ENCODE results near the gene UBXN7. TPM values are rescaled to one million over a fixed set of nuclear protein-coding genes. Genes with fewer than 3 reads are reported as not detected.

Gene UBXN7
- total RNA-seq, 1 experiment from 2014 or later, result 62.7 TPM

- no peak overlapping the region for H3K4me3 Mint-ChIP-seq (ENCODE audit: unreplicated experiment)
- no TSS peak for BruUV-seq (replicated peaks)
Measured at GRCh38 chr3:196339493-196340254, 92.6 kb downstream of the UBXN7 start.

GRCh38 chr3:196339044-196339443, 93.2 kb downstream of the UBXN7 start:
- Histone ChIP-seq H3K27me3 (replicated peaks; ENCODE audit: control insufficient read depth, insufficient read depth, low read length) (no peaks in the 10 kb centered on the region), H3K9me3 (no peaks in the 10 kb centered on the region), H3K36me3 (ENCODE audit: control insufficient read depth, insufficient read depth, low read length) (no peaks in the 10 kb centered on the region), H3K4me3 (ENCODE audit: low read depth, low read length) (no peak overlapping the region), H3K4me1 (no peaks in the 10 kb centered on the region)
- H3K4me3 Mint-ChIP-seq (ENCODE audit: unreplicated experiment), result no peak overlapping the region
- no TSS peak for BruUV-seq (replicated peaks)
- no peaks in the 10 kb centered on the region for H3K4me1 Mint-ChIP-seq (ENCODE audit: low read depth, unreplicated experiment)
- H3K36me3 Mint-ChIP-seq (ENCODE audit: insufficient read depth, unreplicated experiment), result peaks cover 5% of the 10 kb centered on the region
- H3K27ac Mint-ChIP-seq (ENCODE audit: unreplicated experiment), result no peak overlapping the region
- TF ChIP-seq CTCF (IDR thresholded peaks at IDR 0.05; ENCODE audit: insufficient read depth in 1 of 2, low read depth in 1 of 2, low read length in 1 of 2, severe bottlenecking in 1 of 2, unreplicated experiment in 1 of 2), result no peak
- POLR2A ChIA-PET, result no interaction called here
- intact Hi-C loops (cut with micrococcal nuclease; ENCODE audit: unreplicated experiment), result no loop called here
- CTCF ChIA-PET, result no interaction called here
- H3K9me3 Mint-ChIP-seq (ENCODE audit: unreplicated experiment), result no peaks in the 10 kb centered on the region
- DNase-seq, result no peak
- H3K27me3 Mint-ChIP-seq (ENCODE audit: insufficient read depth, unreplicated experiment), result no peaks in the 10 kb centered on the region

More at GRCh38 chr3:196339493-196340254, 92.6 kb downstream of the UBXN7 start:
- ChIA-PET CTCF (no interaction called here), POLR2A (no interaction called here)
- no peak for TF ChIP-seq CTCF (IDR thresholded peaks at IDR 0.05; ENCODE audit: insufficient read depth in 1 of 2, low read depth in 1 of 2, low read length in 1 of 2, severe bottlenecking in 1 of 2, unreplicated experiment in 1 of 2)
- intact Hi-C loops (cut with micrococcal nuclease; ENCODE audit: unreplicated experiment), result no loop called here
- DNase-seq, result no peak
- no peaks in the 10 kb centered on the region for H3K4me1 ChIP-seq
- H3K36me3 Mint-ChIP-seq (ENCODE audit: insufficient read depth, unreplicated experiment), result peaks cover 5% of the 10 kb centered on the region
- H3K27me3 Mint-ChIP-seq (ENCODE audit: insufficient read depth, unreplicated experiment), result no peaks in the 10 kb centered on the region
- H3K36me3 ChIP-seq (ENCODE audit: control insufficient read depth, insufficient read depth, low read length), result no peaks in the 10 kb centered on the region
- H3K27me3 ChIP-seq (replicated peaks; ENCODE audit: control insufficient read depth, insufficient read depth, low read length), result no peaks in the 10 kb centered on the region
- no peaks in the 10 kb centered on the region for H3K9me3 Mint-ChIP-seq (ENCODE audit: unreplicated experiment)
- H3K4me3 ChIP-seq (ENCODE audit: low read depth, low read length), result no peak overlapping the region
- H3K4me1 Mint-ChIP-seq (ENCODE audit: low read depth, unreplicated experiment), result no peaks in the 10 kb centered on the region
- H3K27ac Mint-ChIP-seq (ENCODE audit: unreplicated experiment), result no peak overlapping the region
- H3K9me3 ChIP-seq, result no peaks in the 10 kb centered on the region

GRCh38 chr3:196336319-196337145, 95.7 kb downstream of the UBXN7 start:
- Histone ChIP-seq H3K27me3 (replicated peaks; ENCODE audit: control insufficient read depth, insufficient read depth, low read length) (no peaks in the 10 kb centered on the region), H3K4me1 (no peaks in the 10 kb centered on the region), H3K9me3 (no peaks in the 10 kb centered on the region), H3K36me3 (ENCODE audit: control insufficient read depth, insufficient read depth, low read length) (no peaks in the 10 kb centered on the region), H3K4me3 (ENCODE audit: low read depth, low read length) (no peak overlapping the region)
- no TSS peak for BruUV-seq (replicated peaks)
- no peak overlapping the region for H3K4me3 Mint-ChIP-seq (ENCODE audit: unreplicated experiment)
- H3K36me3 Mint-ChIP-seq (ENCODE audit: insufficient read depth, unreplicated experiment), result no peaks in the 10 kb centered on the region
- H3K9me3 Mint-ChIP-seq (ENCODE audit: unreplicated experiment), result no peaks in the 10 kb centered on the region
- no peak for DNase-seq
- POLR2A ChIA-PET, result no interaction called here
- H3K27ac Mint-ChIP-seq (ENCODE audit: unreplicated experiment), result no peak overlapping the region
- CTCF ChIA-PET, result interaction anchor here (0.6 kb wide), 3 partner anchors 13 to 1305 kb away, joined by 3 read pairs; no protein-coding TSS in a partner anchor
- H3K4me1 Mint-ChIP-seq (ENCODE audit: low read depth, unreplicated experiment), result no peaks in the 10 kb centered on the region
- intact Hi-C loops (cut with micrococcal nuclease; ENCODE audit: unreplicated experiment), result no loop called here
- TF ChIP-seq CTCF (IDR thresholded peaks at IDR 0.05; ENCODE audit: insufficient read depth in 1 of 2, low read depth in 1 of 2, low read length in 1 of 2, severe bottlenecking in 1 of 2, unreplicated experiment in 1 of 2), result no peak
- H3K27me3 Mint-ChIP-seq (ENCODE audit: insufficient read depth, unreplicated experiment), result no peaks in the 10 kb centered on the region

All from Caco-2 (cell line).